ENCODE results near the gene NDST3. TPM values are rescaled to one million over a fixed set of nuclear protein-coding genes. Genes with fewer than 3 reads are reported as not detected.
A peak's percentile ranks its signal among the peaks of the same experiment; 100 is the strongest.

NDST3 gene
- total RNA-seq, 1 donor from 2014 or later = 0.49 TPM

DNA sequence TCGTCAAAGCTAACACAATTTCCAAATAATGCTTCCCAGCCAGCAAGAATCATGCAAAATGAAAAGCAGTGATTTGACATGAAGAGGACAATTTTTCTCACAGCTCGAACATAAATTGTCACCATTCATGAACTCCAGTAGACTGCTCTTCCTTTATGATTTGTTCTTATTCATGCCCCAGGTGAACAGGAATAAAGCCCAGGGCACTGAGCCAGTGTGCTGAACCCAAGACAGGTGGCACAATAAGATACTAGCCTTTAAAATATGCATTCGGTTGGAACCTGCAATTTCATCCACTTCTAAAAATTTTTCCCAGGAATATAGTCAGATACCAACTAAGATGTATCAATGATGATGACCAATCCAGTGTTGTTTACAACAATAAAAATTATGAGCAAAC lies 178.8 kb downstream of the NDST3 start:
- H3K36me3 ChIP-seq = no peaks in the 10 kb centered on the region
- H3K79me2 ChIP-seq (ENCODE audit: low read depth) = no peaks in the 10 kb centered on the region
- TF ChIP-seq EZH2 (IDR thresholded peaks at IDR 0.05) (no peak), EZH2phosphoT487 (IDR thresholded peaks at IDR 0.05) (no peak)
- TF ChIP-seq, protein P1, sequence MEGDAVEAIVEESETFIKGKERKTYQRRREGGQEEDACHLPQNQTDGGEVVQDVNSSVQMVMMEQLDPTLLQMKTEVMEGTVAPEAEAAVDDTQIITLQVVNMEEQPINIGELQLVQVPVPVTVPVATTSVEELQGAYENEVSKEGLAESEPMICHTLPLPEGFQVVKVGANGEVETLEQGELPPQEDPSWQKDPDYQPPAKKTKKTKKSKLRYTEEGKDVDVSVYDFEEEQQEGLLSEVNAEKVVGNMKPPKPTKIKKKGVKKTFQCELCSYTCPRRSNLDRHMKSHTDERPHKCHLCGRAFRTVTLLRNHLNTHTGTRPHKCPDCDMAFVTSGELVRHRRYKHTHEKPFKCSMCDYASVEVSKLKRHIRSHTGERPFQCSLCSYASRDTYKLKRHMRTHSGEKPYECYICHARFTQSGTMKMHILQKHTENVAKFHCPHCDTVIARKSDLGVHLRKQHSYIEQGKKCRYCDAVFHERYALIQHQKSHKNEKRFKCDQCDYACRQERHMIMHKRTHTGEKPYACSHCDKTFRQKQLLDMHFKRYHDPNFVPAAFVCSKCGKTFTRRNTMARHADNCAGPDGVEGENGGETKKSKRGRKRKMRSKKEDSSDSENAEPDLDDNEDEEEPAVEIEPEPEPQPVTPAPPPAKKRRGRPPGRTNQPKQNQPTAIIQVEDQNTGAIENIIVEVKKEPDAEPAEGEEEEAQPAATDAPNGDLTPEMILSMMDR (IDR thresholded peaks at IDR 0.05) = no peak
- no peak overlapping the region for H2AFZ ChIP-seq (replicated peaks)
- H3K4me1 ChIP-seq = no peaks in the 10 kb centered on the region
- Mint-ChIP-seq H3K27ac (no peak overlapping the region), H3K27me3 (ENCODE audit: insufficient read depth, low read depth) (no peaks in the 10 kb centered on the region), H3K36me3 (no peaks in the 10 kb centered on the region), H3K4me1 (no peaks in the 10 kb centered on the region), H3K9me3 (no peaks in the 10 kb centered on the region), H3K4me3 (no peak overlapping the region)
- H3K27ac ChIP-seq = no peak overlapping the region
- H3K9ac ChIP-seq = no peak overlapping the region
- no peak overlapping the region for H3K4me2 ChIP-seq
- DNase-seq (ENCODE audit: low spot score) = no peak
- H3K4me3 ChIP-seq = no peak overlapping the region
- no peaks in the 10 kb centered on the region for H3F3A ChIP-seq (ENCODE audit: low read depth)
- no peaks in the 10 kb centered on the region for H3K27me3 ChIP-seq
- H3K9me3 ChIP-seq (ENCODE audit: low read depth) = no peaks in the 10 kb centered on the region
- H4K20me1 ChIP-seq (ENCODE audit: low read depth) = no peaks in the 10 kb centered on the region

- no peaks in the 10 kb centered on the region for H4K20me1 ChIP-seq (ENCODE audit: low read depth)
- Mint-ChIP-seq H3K27me3 (ENCODE audit: insufficient read depth, low read depth) (no peaks in the 10 kb centered on the region), H3K4me1 (no peaks in the 10 kb centered on the region), H3K9me3 (no peaks in the 10 kb centered on the region), H3K4me3 (no peak overlapping the region), H3K27ac (no peak overlapping the region), H3K36me3 (no peaks in the 10 kb centered on the region)
- H3K4me3 ChIP-seq = no peak overlapping the region
- no peaks in the 10 kb centered on the region for H3K27me3 ChIP-seq
- peak overlapping the region; percentile 37 for H2AFZ ChIP-seq (replicated peaks)
- no peak overlapping the region for H3K9ac ChIP-seq
- TF ChIP-seq EZH2 (IDR thresholded peaks at IDR 0.05) (no peak), EZH2phosphoT487 (IDR thresholded peaks at IDR 0.05) (no peak)
- TF ChIP-seq, protein P1 (IDR thresholded peaks at IDR 0.05) = no peak
- H3F3A ChIP-seq (ENCODE audit: low read depth) = no peaks in the 10 kb centered on the region
- H3K27ac ChIP-seq = no peak overlapping the region
- no peaks in the 10 kb centered on the region for H3K9me3 ChIP-seq (ENCODE audit: low read depth)
- no peak for DNase-seq (ENCODE audit: low spot score)
- H3K4me1 ChIP-seq = no peaks in the 10 kb centered on the region
- no peaks in the 10 kb centered on the region for H3K36me3 ChIP-seq
- no peak overlapping the region for H3K4me2 ChIP-seq
- H3K79me2 ChIP-seq (ENCODE audit: low read depth) = no peaks in the 10 kb centered on the region
These were observed 181.5 kb downstream of the NDST3 start for GRCh38 chr4:118215826-118216225.

GRCh38 chr4:118221227-118221800 lies 187.0 kb downstream of the NDST3 start:
- Histone ChIP-seq H3K79me2 (ENCODE audit: low read depth) (no peaks in the 10 kb centered on the region), H3K27ac (no peak overlapping the region), H3K27me3 (no peaks in the 10 kb centered on the region), H3K4me3 (no peak overlapping the region), H3K4me2 (no peak overlapping the region), H3K36me3 (no peaks in the 10 kb centered on the region), H3K4me1 (no peaks in the 10 kb centered on the region), H3F3A (ENCODE audit: low read depth) (no peaks in the 10 kb centered on the region), H4K20me1 (ENCODE audit: low read depth) (no peaks in the 10 kb centered on the region), H2AFZ (replicated peaks) (no peak overlapping the region), H3K9ac (no peak overlapping the region), H3K9me3 (ENCODE audit: low read depth) (no peaks in the 10 kb centered on the region)
- no peak for DNase-seq (ENCODE audit: low spot score)
- Mint-ChIP-seq H3K36me3 (no peaks in the 10 kb centered on the region), H3K27ac (no peak overlapping the region), H3K4me3 (no peak overlapping the region), H3K4me1 (no peaks in the 10 kb centered on the region), H3K9me3 (no peaks in the 10 kb centered on the region), H3K27me3 (ENCODE audit: insufficient read depth, low read depth) (no peaks in the 10 kb centered on the region)
- TF ChIP-seq EZH2 (IDR thresholded peaks at IDR 0.05) (no peak), EZH2phosphoT487 (IDR thresholded peaks at IDR 0.05) (no peak)
- TF ChIP-seq, protein P1 (IDR thresholded peaks at IDR 0.05) = no peak

Measured in neural progenitor cell (in vitro differentiated cells).